Upper lobe of right lung (tissue), 1 donor: ENCODE results near the gene GM2A. TPM values are rescaled to one million over a fixed set of nuclear protein-coding genes. Genes with fewer than 3 reads are reported as not detected.
"Not testable (repeated sequence)": the region's sequence is repeated elsewhere in the genome, so short reads cannot be mapped to it uniquely, and the experiment has no call there.

ENCODE experiments used
- ATAC-seq: fragments of 200-7000 bp; cut with Tn5 transposase; one replicate; pipeline ENCODE4 v1.9.1; 2020; ENCODE audit warnings: mild to moderate bottlenecking, moderate library complexity
- DNase-seq: peaks from one replicate; pipeline ENCODE4 v3.0.0-alpha.2; 2020
- H3K27ac ChIP-seq: fragments of 200-600 bp; one replicate; pipeline ENCODE4 v1.8.0; 2022
- H3K27me3 ChIP-seq: fragments of 200-600 bp; one replicate; pipeline ENCODE4 v1.8.0; 2022; ENCODE audit warnings: mild to moderate bottlenecking
- H3K36me3 ChIP-seq: fragments of 200-600 bp; one replicate; pipeline ENCODE4 v1.8.0; 2022
- H3K4me1 ChIP-seq: fragments of 200-600 bp; one replicate; pipeline ENCODE4 v1.8.0; 2022
- H3K4me3 ChIP-seq: fragments of 200-600 bp; one replicate; pipeline ENCODE4 v1.8.0; 2022; ENCODE audit warnings: mild to moderate bottlenecking
- H3K9me3 ChIP-seq: fragments of 200-600 bp; one replicate; pipeline ENCODE4 v1.8.0; 2022
- intact Hi-C: fragments of 100-400 bp; cut with DNase I; formaldehyde crosslinking; loops from one replicate; pipeline ENCODE4 v1.11.0; 2022
- total RNA-seq: library from RNA; stranded (reverse); fragmentation: NEBNext Ultra II Directional; extraction: Animal tissue kit (Norgen Biotek cat#: 25700); gene quantifications from one replicate; pipeline ENCODE4 v1.2.1, GENCODE V29; 2021
- TF ChIP-seq, protein P1 (sequence below): fragments of 200-600 bp; IDR thresholded peaks from one replicate; pipeline ENCODE4 v1.8.0; 2022; ENCODE audit warnings: antibody characterized with exemption
- donor health status: DM: no; HTN: yes; CAD: no; lungs with severe emphysema.

GM2A gene
- total RNA-seq, 1 donor from 2014 or later: 104 TPM

DNA sequence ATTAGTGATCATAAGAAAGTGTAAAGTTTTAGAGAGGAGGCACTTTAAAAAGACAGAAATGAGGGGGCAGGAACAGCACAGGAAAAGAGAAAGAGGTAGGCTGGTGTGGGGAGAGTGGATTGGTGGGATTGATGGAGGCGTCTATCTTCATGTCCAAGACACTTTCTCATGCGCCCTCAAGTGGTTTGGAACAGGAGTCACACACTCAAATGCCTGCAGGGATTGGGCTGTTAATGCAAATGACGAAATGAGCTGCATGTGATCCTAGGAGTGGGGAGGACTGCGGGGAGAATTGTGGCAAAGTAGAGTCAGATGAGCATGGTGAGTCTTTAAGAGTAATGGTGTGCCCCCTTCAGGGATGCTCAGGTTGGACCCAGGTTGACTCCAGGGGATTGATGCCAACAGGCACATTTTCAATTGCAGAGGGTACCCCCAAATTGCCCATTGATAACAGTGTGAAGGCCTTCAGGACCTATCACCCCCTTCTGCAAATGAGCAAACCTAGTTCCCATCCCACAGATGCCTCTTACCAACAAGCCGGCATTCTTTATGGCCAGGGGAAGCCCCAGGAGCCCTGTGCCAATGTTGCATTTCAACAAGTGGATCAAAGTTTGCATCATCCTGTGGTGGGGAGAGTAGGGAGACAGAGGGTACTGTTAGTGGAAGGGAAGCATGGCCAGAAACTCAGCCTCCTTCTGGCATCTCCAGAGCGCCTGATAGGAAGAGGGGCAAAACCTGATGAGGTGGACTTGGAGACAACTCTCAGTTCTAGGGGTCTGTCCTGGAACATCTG, 45.3 kb downstream of the GM2A start:
- no peak overlapping the region for H3K27ac ChIP-seq
- DNase-seq (no peak), ATAC-seq (no peak)
- TF ChIP-seq, protein P1, sequence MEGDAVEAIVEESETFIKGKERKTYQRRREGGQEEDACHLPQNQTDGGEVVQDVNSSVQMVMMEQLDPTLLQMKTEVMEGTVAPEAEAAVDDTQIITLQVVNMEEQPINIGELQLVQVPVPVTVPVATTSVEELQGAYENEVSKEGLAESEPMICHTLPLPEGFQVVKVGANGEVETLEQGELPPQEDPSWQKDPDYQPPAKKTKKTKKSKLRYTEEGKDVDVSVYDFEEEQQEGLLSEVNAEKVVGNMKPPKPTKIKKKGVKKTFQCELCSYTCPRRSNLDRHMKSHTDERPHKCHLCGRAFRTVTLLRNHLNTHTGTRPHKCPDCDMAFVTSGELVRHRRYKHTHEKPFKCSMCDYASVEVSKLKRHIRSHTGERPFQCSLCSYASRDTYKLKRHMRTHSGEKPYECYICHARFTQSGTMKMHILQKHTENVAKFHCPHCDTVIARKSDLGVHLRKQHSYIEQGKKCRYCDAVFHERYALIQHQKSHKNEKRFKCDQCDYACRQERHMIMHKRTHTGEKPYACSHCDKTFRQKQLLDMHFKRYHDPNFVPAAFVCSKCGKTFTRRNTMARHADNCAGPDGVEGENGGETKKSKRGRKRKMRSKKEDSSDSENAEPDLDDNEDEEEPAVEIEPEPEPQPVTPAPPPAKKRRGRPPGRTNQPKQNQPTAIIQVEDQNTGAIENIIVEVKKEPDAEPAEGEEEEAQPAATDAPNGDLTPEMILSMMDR: no peak
- no peak overlapping the region for H3K4me3 ChIP-seq
- no peaks in the 10 kb centered on the region for H3K9me3 ChIP-seq
- intact Hi-C loops: no loop called here
- peaks cover 16% of the 10 kb centered on the region for H3K27me3 ChIP-seq
- H3K4me1 ChIP-seq: no peaks in the 10 kb centered on the region
- H3K36me3 ChIP-seq: no peaks in the 10 kb centered on the region

- ATAC-seq (no peak), DNase-seq (no peak)
- Histone ChIP-seq H3K9me3 (no peaks in the 10 kb centered on the region), H3K4me1 (no peaks in the 10 kb centered on the region), H3K27ac (no peak within 1 kb of the TSS), H3K36me3 (no peaks in the 10 kb centered on the region), H3K27me3 (peaks cover 8% of the 10 kb centered on the region), H3K4me3 (no peak within 1 kb of the TSS)
- intact Hi-C loops: no loop called here
- TF ChIP-seq, protein P1: no peak
These were observed 50.7 kb downstream of the GM2A start, which contains the start of gene SLC36A3 for GRCh38 chr5:151303666-151304065. TSS of gene SLC36A3 (minus strand) at chr5:151303766. CDS start at chr5:151303354, 412 bp downstream.

GRCh38 chr5:151309266-151309665, 56.3 kb downstream of the GM2A start:
- intact Hi-C loops, H3K4me1 ChIP-seq, DNase-seq, H3K9me3 ChIP-seq, ATAC-seq, H3K27me3 ChIP-seq, H3K4me3 ChIP-seq, H3K36me3 ChIP-seq, H3K27ac ChIP-seq: not testable (repeated sequence)

- not testable (repeated sequence) for ATAC-seq
These were observed 56.8 kb downstream of the GM2A start for GRCh38 chr5:151309821-151310220.

DNA sequence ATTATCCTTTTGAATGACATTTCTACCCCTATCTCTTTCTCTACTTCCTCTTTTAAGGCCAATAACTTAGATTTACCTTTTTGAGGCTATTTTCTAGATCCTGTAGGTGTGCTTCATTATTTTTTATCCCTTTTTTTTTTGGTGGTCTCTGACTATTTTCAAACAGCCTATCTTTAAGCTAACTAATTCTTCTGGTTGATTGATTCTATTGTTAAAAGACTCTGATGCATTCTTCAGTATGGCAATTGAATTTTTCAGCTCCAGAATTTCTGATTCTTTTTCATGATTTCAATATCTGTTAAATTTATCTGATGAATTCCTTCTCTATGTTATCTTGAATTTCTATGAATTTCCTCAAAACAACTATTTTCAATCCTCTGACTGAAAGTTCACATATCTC, 57.9 kb downstream of the GM2A start:
- H3K9me3 ChIP-seq: no peaks in the 10 kb centered on the region
- no peak overlapping the region for H3K27ac ChIP-seq
- ATAC-seq (no peak), DNase-seq (no peak)
- H3K4me3 ChIP-seq: no peak overlapping the region
- no peaks in the 10 kb centered on the region for H3K4me1 ChIP-seq
- TF ChIP-seq, protein P1: no peak
- H3K36me3 ChIP-seq: no peaks in the 10 kb centered on the region
- H3K27me3 ChIP-seq: no peaks in the 10 kb centered on the region
- intact Hi-C loops: no loop called here

More at GRCh38 chr5:151309821-151310220, 56.8 kb downstream of the GM2A start:
- H3K4me3 ChIP-seq, intact Hi-C loops, H3K27ac ChIP-seq, H3K27me3 ChIP-seq, H3K36me3 ChIP-seq, H3K4me1 ChIP-seq, DNase-seq, H3K9me3 ChIP-seq: not testable (repeated sequence)

DNA sequence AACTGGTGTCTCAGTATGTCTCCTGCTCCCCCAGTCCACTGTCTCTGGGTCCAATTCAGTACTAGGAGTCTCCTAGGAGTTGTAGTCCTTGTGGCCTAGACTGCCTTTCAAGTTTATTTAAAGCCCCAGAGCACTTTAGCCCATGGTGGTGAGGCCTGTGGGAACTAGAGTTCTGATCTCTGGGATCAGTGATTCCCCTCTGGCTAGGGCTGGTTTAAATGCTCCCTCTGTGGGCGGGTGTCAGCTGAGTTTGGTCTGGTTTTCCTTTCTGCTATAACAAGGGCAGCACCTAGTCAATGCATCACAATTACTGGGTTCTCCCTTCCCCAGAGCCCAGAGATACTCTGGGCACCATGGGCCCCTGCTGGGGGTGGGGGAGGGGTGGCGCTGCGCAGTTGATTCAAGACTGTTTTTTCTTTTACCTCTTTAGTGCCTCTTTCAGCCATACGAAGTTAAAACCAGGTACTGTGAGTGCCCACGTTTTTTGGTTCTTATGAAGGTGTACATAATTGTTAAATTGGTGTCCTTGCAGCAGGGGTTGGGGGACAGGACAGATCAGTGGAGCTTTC, 59.9 kb downstream of the GM2A start:
- ATAC-seq (no peak), DNase-seq (no peak)
- intact Hi-C loops: no loop called here
- H3K4me3 ChIP-seq: no peak overlapping the region
- H3K36me3 ChIP-seq: no peaks in the 10 kb centered on the region
- TF ChIP-seq, protein P1: no peak
- no peaks in the 10 kb centered on the region for H3K27me3 ChIP-seq
- H3K4me1 ChIP-seq: no peaks in the 10 kb centered on the region
- no peak overlapping the region for H3K27ac ChIP-seq
- H3K9me3 ChIP-seq: no peaks in the 10 kb centered on the region
